Posterior cingulate gyrus (tissue), 11 donors: ENCODE results near the gene ALCAM.
"Not testable (repeated sequence)": the region's sequence is repeated elsewhere in the genome, so short reads cannot be mapped to it uniquely, and the experiment has no call there.

Experiments used
- DNase-seq, 10 donors: peaks; one replicate each; pipeline versions ENCODE4 v3.0.0 to v3.0.0-alpha.2; 2020 to 2021; ENCODE audit warnings: mixed read lengths in 3 of 10
- intact Hi-C: fragments of 100-400 bp; cut with DNase I; formaldehyde crosslinking; loops from one replicate; pipeline ENCODE4 v1.15.1; 2023

The ALCAM gene

DNA sequence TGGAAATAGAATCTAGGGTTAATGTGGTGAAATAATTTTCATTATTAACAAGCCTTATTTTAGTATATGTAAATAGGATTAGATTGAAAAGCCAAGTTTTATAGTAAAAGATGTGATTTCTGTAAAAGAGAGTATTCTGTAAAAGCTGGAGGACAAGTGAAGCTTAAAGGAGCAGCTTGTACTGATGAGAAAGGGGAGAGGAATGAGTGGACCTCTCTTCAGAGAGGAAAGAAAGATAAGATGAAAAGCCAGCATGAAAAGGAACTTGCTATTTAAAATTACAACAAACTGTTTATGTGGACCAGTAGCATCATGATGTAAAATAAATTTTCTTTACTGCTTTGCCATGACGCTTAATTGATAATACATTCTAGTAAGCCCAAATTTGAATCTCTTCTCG lies 18.5 kb downstream of the ALCAM start:
- intact Hi-C loops, result no loop called here
- no peak for DNase-seq

DNA sequence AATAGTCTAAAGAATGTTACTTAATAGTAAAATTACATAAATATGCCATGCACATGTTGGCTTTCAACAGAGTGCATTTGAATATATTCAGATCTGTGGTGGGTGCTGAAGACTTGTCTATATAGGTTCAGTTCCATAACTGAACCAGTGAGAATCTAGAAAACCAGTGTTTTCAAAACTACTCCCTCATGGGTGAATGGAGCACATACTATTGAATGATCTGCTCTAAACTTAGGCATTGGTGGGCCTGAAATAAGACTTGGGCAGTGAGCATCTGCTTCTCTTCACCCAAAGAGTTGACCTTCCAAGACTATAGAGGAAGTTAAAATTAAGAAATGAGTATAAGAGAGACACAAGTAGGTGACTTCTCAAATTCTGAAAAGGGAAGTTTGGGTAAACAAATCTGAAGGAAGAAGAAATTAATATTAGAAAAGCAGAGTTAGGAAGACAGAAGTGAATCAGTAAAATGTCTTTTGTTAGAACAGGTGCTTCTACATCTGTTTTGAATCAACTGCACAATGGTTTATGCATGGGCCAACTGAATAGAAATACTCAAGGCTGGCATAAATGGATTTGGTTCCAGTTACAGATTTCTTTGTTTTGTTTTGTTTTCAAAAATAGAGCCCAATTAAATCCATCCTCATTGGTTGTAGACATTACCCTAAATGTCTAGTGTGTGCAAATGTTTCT lies 19.3 kb downstream of the ALCAM start:
- intact Hi-C loops, result no loop called here
- no peak for DNase-seq

DNA sequence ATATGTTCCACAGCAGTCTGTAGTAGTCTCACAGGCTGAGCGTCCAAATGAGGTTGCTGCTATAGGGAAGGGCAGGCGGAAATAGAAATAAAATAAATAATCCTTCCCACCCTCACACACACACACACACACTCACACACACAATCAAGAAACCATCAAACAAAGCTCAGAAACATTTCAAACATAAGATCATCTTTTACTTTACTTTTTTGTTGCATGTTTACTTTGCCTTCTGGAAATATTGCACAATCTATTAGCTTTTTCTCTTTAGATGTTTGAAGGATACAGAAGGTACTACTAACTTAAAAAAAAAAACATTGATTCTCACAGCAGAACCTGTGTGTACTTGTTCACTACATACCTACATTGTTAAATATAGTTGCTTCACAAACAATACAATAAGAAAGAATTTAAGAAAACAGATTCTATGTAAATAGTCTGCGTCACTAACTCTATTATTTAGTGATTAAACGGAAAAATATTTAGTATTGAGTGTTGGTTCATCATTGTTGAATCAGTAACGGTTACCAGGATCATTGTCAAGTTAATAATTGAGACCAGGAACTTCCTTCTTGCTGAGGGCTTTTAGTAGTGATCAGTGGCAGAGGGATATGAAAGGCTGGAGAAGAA lies 20.5 kb downstream of the ALCAM start:
- intact Hi-C loops, result no loop called here

DNA sequence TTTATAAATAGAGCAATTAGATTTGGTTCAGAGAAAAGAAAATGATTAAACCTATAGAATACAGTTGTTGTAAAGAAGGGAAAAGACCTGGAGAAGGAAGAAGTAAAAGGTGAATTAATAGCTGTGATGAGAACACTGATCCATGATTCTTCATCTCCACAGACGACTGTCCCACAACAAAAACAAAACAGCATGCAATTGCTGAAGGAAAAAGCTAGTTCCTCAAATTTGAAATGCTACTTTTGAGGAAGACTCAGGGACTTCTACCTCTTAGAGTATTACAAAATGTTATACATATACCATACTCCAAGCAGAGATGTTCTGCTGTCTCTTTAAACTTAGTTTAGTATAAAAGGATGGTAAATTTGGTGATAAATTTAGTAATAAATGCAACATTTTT lies 21.5 kb downstream of the ALCAM start:
- no peak for DNase-seq
- intact Hi-C loops, result no loop called here

More for the DNA sequence above, 20.5 kb downstream of the ALCAM start:
- no peak for DNase-seq

DNA sequence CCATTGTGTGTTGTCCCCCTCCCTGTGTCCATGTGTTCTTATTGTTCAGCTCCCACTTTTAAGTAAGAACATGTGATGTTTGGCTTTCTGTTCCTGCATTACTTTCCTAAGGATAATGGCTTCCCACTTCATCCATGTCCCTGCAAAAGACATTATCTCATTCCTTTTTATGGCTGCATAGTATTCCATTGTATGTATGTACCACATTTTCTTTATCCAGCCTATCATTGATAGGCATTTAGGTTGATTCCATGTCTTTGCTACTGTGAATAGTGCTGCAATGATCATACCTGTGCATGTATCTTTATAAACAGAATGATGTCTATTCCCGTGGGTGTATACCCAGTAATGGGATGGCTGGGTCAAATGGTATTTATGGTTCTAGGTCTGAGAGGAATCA lies 23.1 kb downstream of the ALCAM start:
- intact Hi-C loops, DNase-seq: not testable (repeated sequence)

DNA sequence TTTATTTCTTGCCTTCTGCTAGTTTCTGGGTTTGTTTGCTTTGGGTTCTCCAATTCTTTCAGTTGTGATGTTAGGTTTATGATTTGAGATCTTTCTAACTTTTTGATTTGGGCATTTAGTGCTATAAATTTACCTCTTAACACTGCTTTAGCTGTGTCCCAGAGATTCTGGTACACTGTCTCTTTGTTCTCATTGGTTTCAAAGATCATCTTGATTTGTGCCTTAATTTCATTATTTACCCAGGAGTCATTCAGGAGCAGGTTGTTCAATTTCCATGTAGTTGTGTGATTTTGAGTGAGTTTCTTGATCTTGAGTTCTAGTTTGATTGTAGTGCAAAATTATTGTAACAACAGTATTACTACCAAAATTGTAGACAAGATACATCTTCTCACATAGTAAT lies 25.9 kb downstream of the ALCAM start:
- intact Hi-C loops, DNase-seq: not testable (repeated sequence)

DNA sequence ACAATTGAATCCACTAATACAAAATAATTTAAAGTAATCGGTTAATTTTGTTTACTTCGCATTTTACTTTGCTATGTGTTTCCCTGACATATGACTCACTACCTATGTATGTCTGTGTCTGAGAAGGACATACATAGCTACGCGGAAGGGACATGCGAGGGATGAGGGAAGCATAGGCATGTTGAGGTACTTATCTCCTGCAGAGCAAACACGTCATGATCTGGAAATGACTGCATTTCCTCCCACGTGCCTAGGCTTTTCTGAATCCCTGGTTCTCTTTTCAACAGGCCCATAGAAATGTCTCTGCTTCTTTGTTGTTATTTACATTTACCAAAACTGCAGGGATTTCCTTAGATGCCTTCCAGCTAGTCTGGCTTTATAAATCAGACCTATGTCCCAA lies 27.5 kb downstream of the ALCAM start:
- intact Hi-C loops, result no loop called here
- no peak for DNase-seq

DNA sequence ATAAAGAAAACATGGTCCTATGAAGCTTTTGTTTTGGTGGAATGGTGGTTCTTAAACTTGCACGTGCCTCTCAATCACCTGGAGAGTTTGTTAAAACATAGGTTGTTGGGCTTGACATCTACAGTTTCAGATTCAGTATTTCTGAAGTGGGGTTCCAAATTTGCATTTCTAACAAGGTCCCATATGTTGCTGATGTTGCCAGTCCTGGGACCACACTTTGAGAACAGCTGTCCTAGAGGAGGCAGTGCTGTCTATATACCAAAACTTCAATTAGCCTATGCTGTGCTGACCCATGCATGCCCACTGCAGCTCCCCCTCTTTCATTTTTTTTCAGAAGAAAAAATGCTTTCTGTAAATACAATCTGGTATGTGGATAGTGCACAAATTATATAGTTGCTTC lies 31.3 kb downstream of the ALCAM start:
- intact Hi-C loops, result no loop called here

DNA sequence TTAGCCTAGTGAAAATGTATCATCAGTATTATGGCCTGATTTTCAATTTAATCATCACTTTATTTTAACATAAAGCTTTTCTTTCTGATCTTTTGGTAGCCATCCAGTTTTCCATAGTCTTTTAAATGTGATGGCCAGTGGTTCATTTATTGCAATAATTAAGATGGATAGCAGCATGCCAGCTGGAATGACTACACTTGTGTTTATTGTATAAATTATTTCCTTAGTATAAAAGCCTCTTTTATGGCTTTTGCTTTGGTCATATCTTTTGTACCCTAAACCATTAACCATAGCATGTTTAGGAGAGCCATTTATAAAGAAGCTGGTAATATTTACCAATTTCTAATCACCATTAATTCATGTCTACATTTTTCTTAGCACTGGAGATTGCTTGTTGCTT lies 31.7 kb downstream of the ALCAM start:
- no peak for DNase-seq
- intact Hi-C loops, result no loop called here

More for the DNA sequence above, 31.3 kb downstream of the ALCAM start:
- no peak for DNase-seq

DNA sequence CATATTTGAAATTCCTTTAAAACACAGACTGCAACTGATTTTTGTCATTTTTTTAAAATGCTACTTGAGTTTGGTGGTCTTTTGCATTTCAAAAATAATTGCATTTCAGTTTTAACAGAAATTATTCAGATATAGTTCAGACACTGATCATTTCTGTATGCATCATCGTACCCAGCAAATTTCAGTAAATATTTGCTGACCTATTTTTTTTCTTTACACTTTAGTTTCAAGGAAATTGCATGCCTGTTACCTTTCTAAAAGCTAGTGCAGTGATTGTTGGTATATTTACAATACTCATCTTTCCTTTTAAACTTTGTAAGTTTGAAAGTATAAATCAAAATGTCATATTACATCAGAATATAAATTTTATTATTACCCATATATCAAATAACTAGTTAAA lies 32.4 kb downstream of the ALCAM start:
- intact Hi-C loops, result no loop called here
- DNase-seq, result no peak

DNA sequence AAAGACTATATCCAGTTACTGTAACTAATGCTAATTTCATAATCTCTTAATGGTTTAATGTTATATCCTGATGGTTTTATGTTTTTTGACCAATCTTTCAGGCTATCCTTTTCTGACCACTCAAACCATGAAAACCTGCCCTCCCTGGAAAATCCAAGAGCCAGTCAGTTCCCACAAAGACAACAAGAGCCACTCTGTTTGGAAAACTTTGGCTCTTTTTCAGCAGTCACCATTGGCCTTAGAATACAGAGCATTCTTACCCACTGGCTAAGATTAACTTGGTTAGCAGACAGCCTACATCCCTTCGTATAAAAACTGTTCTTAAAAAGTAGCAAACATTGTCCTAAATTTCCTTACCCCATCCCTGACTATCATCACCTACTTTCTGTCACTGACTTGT lies 32.9 kb downstream of the ALCAM start:
- peak in 2 of 10 donors; percentile 26 to 57 for DNase-seq

DNA sequence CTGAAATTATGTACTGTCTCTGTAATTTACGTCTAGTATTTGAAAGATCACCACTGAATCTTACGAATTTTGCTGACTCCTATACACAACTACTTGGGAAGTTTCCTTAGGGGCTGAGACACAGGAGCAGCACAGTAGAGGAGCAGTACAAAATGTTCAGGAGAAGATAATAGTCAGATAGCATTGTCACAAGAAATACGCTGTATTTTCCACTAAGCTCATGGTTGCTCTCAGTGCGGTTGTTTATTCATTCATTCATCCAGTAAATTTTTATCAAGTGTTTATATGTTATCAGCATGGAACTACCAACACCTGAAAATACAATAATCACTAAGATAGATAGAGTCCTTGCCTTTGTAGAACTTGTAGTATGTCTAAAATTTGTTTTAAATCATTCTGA lies 34.5 kb downstream of the ALCAM start:
- no peak for DNase-seq
- intact Hi-C loops, result no loop called here

More for the DNA sequence above, 32.9 kb downstream of the ALCAM start:
- intact Hi-C loops, result no loop called here

DNA sequence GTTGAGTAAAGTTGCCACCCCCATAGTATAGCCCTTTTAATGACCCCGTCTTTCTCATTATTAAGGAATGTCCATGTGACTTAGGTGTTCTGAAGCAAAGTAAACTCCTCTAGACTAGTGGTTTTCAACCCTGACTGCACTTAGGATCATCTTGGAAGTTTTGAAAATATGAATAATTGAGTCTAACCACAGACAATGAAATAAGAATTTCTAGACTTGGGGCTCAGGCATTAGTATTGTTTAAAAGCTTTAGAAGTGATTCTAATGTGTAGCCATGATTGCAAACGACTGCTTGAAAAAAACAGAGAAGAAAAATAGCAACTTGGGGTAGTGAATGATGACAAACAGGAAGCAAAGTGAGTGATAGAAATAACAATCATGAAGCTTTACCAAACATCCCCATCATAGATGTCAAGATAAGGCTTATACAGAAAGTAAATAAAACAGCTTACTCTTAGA lies 35.0 kb downstream of the ALCAM start:
- intact Hi-C loops, result no loop called here
- DNase-seq, result no peak

DNA sequence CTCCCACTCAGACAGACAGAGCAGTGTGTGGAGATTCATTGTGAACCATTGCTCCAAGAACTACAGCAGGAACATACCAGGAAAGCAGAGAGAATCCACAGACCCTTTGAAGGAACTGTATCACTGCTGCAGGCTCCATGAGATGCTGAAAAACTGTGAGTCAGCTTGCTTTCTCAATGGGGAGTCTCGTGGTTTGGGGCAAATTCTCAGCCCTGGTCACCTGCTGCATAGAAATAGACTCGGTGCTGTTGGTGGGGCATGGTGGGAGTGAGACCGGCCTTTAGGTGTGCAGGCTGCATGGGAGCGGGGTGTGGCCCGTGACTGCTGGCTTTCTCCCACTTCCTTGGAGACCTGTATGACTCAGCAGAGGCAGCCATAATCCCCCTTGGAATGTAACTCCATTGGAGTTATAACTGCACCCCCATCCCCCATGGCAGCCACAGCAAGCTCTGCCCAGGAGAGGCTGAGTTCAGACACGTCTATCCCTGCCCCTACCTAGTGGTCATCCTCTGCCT lies 35.6 kb downstream of the ALCAM start:
- DNase-seq, result peak in 2 of 10 donors; percentile 33 to 49
- intact Hi-C loops, result no loop called here

DNA sequence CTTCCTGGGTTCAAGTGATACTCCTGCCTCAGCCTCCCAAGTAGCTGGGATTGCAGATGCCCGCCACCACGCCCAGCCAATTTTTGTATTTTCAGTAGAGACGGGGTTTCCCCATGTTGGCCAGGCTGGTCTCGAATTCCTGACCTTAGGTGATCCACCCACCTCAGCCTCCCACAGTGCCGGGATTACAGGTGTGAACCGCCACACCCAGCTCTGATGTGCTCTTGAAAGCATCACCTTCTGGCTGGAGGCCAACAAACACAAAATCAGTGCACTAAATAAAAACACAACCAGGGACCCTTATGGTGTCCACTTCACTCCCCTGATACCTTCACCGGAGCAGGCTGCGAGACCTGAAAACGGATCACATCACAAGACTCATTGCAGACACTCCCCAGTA lies 36.3 kb downstream of the ALCAM start:
- intact Hi-C loops, result not testable (repeated sequence)
- DNase-seq, result peak in 2 of 10 donors; percentile 22 to 26

DNA sequence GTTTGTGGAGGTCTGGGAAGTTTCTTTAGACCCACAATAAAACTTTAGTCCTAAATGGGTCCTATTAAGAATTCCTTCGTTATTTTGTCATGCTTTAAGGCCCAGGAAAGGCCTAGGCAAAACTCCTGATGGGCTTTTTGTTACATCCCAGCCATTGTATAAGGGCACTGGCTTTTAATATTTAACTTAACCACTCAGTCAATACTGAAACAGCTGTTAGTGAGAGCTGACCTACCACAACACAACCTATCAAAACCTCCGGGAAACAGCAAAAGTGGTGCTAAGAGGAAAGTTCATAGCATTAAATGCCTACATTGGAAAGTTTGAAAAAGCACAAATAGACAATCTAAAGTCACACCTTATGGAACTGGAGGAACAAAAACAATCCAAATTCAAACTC lies 39.6 kb downstream of the ALCAM start:
- intact Hi-C loops, result no loop called here
- DNase-seq, result no peak

DNA sequence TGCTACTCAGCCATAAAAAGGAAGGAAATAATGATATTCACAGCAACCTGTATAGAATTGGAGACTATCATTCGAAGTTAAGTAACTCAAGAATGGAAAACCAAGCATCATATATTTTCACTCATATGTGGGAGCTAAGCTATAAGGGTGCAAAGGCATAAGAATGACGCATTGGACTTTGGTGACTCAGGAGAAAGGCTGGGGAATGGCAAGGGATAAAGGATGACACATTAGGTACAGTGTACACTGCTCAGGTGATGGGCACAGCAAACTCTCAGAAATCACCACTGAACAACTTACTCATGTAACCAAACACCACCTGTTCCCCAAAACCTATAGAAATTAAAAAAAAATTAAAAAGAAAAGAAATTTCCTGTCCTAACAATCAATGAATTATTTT lies 42.7 kb downstream of the ALCAM start:
- intact Hi-C loops, result no loop called here
- no peak for DNase-seq

DNA sequence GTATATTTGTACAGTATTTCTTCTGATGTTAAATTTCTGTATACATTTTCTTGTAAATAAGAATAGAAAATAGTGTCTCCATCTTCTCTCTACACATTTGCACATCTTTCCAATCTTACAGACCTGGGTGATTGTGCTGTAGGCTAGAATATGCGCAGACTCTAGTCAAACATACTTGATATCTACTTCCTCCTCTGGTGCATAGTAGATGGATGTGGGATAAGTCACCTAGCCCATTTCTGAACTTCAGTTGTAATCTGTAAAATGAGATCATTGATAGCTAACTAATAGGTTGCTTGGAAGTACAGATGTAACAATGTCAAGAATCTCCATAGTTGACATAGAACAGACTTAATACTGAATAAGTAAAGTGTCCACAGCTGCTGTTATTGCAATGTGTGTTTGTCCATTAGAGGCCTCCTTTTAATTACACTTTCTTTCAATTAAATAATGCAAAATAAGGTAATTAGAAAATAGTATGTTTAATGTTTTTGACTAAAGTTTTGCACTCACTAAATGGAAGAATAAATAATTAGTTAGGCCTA lies 46.7 kb downstream of the ALCAM start:
- intact Hi-C loops, result no loop called here

DNA sequence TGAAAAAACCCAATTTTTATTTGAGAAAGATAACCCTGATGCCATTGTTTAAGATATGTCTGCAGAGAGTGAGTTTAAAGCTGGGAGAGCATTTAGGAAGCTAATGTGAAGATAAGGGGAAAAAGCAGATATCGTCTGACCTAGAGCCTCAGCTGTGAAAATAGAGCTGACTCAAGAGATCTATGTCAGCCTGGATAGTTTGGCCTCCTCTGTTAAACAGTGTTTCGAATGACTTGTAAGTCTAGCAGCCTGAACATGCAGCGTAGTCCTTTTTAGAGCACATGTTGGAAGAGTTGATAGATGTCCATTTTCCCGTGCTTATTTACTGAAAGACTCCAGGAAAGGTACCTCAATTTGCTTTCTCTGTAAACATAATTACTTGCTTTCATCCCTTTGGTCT lies 48.1 kb downstream of the ALCAM start:
- intact Hi-C loops, result no loop called here
- DNase-seq, result no peak

More for the DNA sequence above, 46.7 kb downstream of the ALCAM start:
- DNase-seq, result no peak

DNA sequence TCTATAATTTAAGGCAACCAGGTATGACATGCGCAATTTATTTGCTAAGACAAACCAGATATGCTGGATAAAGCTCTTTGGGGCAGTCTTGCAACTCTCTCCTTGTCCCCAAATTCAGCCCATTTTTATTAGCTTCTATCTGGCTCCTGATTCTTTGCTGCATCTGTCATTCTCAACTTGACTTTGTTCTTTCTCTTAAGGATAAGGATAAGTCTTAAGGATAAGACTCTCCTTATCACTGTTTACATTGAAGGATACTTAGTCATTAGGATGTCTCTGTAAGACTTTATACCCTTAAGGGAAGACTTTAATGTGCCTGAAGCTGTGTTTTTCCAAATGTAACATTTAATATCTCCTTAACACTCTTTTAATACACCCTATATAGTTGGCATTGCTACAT lies 49.2 kb downstream of the ALCAM start:
- intact Hi-C loops, result no loop called here
- DNase-seq, result no peak

DNA sequence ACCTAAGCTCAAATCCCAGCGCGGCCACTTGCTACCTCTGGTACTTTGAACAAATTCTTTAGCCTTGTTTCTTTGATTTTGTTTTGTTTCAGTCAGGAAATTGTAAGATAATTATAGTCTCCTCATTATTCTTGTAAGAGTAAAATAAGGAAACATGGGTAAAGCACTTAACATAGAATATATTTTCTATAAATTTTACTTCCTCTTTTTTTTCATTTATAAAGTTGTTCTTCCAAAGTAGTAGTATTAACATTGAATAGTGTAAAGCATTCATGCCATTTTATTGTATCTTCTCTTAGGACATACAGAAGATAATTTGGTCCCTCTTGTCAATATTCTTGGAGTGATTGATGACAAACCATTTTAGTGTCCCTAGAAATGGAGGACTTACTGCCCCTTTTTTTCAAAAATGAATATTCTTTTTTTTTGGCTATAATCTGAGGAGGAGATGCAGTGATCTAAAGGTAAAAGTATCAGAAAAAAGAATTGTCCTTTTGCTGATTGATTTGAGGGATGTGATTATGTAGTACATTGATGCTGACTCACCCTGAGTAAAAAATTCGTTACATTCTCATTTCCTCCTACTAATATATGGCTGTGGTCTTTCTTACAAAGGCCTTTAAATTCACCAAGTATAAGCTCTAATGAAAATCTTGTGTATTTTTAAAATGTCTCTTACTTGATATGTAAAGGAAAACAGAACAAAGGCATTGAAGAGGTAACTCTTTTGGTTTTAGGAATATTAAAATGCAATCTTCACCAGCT lies 51.0 kb downstream of the ALCAM start:
- DNase-seq, result peak in 1 of 10 donors; percentile 29
- intact Hi-C loops, result no loop called here
